Activated CD8-positive, alpha-beta memory T cell treated with anti-CD3 and anti-CD28 coated beads for 24 hours (primary cell): ENCODE data around the gene RTN4R.

ENCODE experiments used
- DNase-seq: peaks from one replicate; pipeline ENCODE4 v3.0.0-alpha.2; 2020

Gene RTN4R

GRCh38 chr22:20256551-20257211 lies 11.4 kb downstream of the RTN4R start:
- DNase-seq: no peak

GRCh38 chr22:20256027-20256426 lies 12.1 kb downstream of the RTN4R start:
- no peak for DNase-seq

GRCh38 chr22:20254975-20255946 lies 12.9 kb downstream of the RTN4R start:
- DNase-seq: no peak

DNA sequence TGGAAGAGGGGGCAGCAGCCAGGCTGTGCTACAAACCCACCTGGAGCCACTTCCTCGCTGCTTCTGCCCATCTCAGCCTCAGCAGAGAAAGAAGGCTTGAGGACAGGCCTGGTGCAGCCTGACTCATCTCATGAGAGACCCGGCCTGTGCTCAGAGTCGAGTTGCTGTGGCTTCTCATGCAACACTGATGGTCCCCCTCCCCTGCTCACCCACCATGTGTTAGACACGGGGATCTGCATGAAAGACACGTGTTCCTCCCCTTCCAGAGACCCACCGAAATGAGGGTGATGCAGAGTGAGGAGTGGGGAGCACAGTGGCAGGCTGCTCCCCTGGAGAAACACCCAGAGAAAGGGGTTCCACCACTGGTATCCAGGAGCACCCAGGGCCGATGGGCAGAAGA lies 15.0 kb downstream of the RTN4R start:
- no peak for DNase-seq

DNA sequence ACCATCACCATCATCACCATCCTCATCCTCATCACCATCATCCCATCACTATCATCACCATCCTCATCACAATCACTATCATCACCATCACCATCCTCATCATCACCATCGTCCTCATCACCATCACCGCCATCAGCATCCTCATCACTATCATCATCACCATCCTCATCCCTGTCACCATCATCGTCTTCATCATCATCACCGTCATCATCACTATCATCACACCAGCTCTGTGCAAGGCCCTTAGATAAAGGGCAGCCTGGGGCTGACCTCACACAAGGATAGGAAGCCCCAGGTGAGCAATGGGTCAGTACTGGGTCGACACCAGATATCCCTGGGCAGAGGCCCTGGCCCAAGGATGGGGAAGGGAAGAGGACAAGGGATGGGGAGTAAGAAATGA lies 16.1 kb downstream of the RTN4R start:
- DNase-seq: no peak

DNA sequence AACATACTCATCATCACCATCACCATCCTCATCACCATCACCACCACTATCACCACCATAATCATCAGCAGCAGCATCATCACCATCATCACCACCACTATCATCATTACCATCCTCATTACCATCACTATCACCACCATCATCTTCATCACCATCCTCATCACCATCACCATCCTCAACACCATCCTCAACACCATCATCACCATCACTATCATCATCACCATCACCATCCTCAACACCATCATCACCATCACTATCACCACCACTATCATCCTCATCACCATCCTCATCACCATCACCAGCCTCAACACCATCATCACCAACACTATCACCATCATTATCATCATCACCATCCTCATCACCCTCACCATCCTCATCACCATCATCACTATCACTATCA lies 16.6 kb downstream of the RTN4R start:
- no peak for DNase-seq

DNA sequence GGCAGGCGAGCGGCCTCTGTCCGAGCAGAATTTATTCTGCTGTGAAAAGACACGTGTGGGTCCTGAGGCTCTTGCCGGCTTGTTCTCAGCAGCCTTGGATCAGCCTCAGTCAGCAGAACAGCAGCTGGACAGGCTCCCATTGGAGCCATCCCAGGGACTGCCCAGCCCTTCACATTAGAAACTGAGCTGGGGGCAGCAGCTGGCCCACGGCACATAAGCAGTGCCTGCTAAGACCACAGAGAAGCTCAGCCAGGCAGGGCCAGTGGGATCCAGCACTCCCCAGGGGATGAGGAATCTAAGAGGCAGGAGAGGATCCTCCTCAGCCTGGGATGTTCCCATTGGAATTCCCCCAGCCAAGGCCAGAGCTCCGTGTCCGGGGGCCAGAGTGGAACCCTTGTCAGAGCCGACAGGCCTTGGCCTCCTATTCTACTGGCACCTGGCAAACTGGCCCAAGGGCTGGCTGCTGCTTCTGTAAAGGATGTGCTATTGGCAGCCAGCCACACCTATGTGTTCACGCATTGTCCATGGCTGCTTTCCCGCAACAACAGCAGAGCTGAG lies 18.2 kb downstream of the RTN4R start:
- no peak for DNase-seq

DNA sequence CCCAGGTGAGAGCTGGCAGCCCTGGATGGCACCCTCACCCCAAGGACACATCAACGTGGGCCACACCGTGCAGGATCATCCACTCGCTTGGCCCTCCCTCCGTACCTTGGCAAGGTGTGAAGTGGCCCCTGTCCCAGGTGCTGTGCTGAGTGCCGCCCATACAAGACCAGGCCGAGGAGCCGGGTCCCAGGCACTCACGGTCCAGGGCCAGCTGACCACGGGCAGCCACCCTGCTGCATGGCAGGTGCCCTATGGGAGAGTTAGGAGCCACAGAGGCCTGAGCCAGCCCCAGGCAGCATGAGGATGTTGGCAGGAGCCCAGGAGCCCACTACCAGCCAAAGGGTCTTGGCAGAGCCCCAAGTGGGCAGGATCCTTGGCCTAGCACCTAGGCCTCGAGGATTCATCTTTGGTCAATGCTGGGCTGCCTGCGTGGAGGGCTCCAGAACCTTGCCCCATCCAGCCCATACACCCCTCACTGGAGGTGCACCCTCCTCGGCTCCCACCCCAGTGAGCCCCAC lies 19.6 kb downstream of the RTN4R start:
- DNase-seq: no peak

DNA sequence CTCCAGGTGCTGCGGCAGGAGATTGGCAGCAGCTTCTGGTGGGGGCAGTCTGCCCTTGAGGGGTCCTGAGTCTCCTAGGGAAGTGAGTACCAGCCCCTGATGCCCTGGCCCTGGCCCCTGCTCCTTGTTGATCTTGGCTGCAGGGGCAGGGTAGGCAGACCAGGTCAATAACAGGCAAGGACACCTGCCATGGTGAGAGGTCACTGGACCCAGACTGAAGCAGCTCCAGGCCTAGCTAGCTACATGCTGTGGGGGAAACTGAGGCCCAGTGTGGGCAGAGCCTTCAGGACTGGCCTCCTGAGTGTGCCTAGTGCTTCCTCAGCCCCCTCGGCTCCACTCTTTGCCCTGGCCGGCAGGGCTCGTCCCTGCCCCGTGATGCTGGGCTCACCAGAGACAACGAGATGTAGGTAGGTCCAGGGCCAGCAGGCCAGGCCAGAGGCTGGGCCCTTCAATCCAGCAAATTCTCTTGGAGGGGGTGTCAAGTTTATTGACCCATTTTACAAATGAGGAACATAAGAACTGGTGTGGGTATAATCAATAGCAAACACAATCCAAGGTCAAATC lies 20.4 kb downstream of the RTN4R start:
- no peak for DNase-seq

DNA sequence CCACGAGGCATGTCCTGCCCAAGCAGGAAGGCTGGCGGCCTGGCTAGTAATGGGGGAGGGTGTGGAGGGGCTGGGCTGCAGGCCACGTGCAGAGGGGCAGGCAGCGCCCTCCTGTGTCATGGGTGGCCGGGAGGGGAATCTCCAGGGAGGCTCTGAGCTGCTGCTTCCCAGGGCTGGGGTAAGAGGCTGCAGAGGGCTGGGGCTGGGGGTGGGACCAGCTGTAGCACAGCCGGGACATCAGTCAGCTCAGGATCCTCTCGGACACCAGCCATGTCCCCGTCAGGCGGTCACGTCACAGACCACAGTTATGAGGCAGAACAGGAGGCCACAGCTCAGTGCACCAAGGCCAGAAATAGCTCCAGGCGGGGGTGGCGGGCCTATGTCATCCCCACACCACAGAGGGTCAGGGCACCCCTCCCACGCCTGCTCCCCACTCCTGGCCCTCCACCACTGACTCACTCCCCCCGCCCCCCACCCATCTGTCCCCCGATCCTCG lies 21.1 kb downstream of the RTN4R start:
- DNase-seq: no peak

DNA sequence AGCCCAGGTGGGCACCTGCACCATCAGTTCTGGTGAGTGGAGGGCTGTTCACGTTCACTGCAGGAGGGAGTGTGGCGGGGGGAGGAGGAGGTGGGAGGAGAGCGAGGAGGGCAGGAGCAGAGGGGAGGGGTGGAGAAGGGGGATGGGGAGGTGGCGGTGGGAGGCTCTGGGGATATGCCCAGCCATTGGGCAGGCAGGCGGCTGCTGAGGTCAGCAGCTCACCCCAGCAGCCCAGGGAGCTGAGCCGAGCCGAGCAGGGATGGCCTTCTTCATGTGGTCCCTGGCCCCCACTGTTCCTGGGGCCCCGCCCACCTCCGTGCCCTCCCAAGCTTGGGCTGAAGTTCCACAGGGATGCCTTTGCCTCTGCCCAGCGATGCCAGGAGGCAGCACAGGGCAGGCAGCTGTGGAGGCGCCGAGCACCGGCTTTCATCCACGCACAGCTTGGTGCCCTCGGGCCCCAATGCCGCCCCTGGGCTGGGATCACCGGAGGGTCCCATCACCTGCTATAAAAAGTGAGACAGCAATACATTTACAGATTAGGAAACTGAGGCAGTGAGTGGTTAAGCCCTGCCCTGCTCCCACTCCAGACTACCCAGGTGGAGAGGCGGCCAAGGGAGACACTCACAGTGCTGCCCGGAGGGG lies 21.6 kb downstream of the RTN4R start:
- no peak for DNase-seq

- DNase-seq: no peak
Observed at GRCh38 chr22:20245577-20246367, 22.3 kb downstream of the RTN4R start.

GRCh38 chr22:20244691-20245576 lies 23.2 kb downstream of the RTN4R start:
- peak; percentile 84 for DNase-seq

GRCh38 chr22:20244250-20244648 lies 23.9 kb downstream of the RTN4R start:
- no peak for DNase-seq

DNA sequence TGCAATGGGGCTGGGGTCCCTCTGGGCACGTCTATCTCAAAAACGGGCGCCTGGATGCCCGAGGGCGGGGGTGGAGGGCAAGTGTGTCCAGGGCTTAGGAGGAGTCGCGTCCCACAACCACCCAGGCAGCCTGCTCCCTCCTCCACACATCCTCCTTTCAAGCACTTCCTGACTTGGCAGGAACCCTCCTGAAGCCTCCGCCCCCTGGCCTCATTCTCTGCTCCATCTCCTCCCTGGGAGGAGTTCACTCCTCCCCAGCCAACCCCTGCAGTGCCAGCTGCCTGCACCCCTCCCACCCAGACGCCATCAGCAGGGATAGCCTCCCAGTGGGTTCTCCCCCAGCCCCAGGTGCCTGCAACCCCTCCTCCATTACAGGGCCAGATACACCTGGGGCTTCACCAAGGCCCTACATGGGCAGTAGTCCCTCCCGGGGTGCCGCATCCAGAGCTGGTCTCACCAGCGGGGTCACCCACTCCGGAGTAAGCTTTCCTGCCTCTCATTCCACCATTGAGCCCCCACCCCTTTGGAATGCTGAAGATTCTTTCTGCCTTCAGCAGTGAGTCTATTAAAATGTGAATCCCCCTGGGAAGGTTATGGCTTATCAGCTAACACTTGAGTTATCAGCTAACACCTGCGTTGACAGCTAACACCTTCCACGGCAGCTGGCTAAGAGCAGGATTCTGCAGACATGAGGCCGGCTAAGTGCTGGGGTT lies 24.4 kb downstream of the RTN4R start:
- peak; percentile 83 for DNase-seq

DNA sequence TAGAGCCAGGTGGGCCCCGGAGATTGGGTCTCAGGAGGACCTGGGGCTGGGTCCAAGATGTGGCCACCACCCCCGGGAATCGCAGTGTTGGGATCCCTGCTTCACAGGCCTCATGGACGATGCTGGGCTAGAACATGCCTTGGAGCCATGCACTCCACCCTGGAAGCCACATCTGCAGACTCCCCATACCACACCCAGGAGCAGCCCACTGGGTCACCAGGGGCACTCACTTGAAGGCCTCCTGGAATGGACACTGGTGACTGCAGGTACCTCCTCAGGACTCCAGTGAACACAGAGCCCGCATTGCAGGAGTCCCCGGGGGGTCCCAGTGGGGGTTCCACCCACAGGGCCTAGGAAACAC lies 25.0 kb downstream of the RTN4R start:
- DNase-seq: no peak

- peak; percentile 67 for DNase-seq
Observed at GRCh38 chr22:20242393-20243175, 25.5 kb downstream of the RTN4R start.

DNA sequence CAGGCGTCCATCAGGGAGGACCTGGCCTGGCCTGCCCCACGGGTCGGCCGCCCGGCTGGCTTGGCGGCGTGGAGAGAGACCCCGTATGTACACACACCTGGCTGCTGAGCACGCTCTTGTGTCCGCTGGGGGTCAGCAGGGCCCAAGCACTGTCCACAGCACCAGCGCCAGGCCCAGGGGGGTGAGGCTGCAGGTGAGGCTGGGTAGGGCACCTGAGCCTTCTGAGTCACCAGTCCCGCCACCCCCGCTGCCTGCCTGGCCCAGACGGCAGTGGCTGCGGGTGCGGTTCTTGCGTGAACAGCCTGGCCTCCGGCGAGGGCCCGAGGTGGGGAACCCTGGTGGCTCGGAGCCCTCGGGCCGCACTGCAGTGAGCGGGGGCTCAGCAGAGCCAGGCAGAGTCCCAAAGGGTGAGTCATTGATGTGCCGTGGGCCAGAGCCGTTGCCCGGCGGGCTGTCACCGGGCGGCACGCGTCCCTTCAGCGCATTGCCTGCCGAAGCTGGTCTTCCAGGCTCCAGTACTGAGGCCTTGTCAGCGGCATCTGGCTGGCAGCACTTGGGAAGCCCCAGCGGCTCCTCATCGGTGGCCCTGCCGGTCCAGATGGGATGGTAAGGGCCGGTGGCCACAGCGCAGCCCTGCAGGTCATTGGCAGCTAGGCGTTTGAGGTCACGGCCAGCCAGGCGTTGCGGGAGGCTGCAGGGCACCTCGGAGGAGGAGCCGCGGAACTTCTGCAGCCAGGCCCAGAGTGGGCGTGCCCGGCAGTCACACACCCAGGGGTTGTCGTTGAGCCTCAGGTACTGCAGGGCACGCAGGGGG lies 26.3 kb downstream of the RTN4R start:
- no peak for DNase-seq
